ENCODE measurements around the gene SFR1. TPM values are rescaled to one million over a fixed set of nuclear protein-coding genes. Genes with fewer than 3 reads are reported as not detected.

SFR1 gene
- total and polyA plus RNA-seq, 7 donors = 6.1 to 13.9 (median 7.2) TPM

DNA sequence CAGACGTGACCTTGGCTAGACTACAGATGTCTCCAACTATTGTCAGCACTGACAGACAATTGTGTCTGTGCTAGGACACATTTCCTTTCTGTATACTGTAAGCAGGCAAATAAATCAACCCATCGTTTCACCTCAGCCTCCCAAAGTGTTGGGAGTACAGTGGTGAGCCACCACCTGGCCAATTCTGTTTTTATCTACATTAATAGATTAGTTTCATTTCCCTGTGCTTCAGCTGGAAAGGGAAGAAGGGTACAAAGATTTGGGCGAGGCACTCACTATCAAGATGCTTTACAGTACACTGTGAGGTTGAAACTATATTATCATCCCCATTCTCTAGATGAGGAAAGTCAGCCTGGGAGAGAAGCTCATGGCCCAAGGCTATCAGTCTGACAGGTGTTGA is 21.9 kb downstream of the SFR1 start:
- Histone ChIP-seq H3K9me3 (no peaks in the 10 kb centered on the region), H3K4me1 (no peaks in the 10 kb centered on the region), H3K27ac (no peak overlapping the region), H3K27me3 (no peaks in the 10 kb centered on the region), H3K4me3 (no peak overlapping the region), H3K36me3 (no peaks in the 10 kb centered on the region)
- no peak for DNase-seq
- TF ChIP-seq POLR2AphosphoS5 (IDR thresholded peaks at IDR 0.05) (no peak), POLR2A (IDR thresholded peaks at IDR 0.05) (no peak), EP300 (IDR thresholded peaks at IDR 0.05) (no peak)
- TF ChIP-seq, protein P1, sequence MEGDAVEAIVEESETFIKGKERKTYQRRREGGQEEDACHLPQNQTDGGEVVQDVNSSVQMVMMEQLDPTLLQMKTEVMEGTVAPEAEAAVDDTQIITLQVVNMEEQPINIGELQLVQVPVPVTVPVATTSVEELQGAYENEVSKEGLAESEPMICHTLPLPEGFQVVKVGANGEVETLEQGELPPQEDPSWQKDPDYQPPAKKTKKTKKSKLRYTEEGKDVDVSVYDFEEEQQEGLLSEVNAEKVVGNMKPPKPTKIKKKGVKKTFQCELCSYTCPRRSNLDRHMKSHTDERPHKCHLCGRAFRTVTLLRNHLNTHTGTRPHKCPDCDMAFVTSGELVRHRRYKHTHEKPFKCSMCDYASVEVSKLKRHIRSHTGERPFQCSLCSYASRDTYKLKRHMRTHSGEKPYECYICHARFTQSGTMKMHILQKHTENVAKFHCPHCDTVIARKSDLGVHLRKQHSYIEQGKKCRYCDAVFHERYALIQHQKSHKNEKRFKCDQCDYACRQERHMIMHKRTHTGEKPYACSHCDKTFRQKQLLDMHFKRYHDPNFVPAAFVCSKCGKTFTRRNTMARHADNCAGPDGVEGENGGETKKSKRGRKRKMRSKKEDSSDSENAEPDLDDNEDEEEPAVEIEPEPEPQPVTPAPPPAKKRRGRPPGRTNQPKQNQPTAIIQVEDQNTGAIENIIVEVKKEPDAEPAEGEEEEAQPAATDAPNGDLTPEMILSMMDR (IDR thresholded peaks at IDR 0.05) = no peak
- 65 to 67% methylated on average over 3 of the region's 3 CpGs for WGBS, 2 donors
- intact Hi-C loops (cut with DNase I) = no loop called here

DNA sequence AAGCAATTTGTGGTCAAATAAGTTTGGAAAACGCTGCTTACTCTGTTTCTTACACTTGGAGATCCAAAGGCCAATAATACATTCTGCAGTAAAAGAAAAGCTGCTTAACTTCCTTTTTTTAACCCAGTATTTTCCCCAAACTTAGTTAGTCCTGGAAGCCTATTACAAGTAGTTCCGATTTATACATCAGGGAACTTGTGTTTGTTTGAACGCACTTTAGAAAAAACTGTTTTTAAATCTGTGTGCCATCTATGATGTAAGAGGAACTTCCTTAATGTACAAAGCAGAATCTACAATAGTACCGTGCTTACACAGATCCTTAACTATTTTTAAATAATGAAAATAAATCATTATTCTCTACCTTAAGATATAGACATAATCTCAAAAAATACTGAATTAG is 23.0 kb downstream of the SFR1 start:
- H3K27me3 ChIP-seq = no peaks in the 10 kb centered on the region
- no peaks in the 10 kb centered on the region for H3K4me1 ChIP-seq
- DNase-seq = no peak
- WGBS, 2 donors = 69 to 82% methylated on average over 4 of the region's 4 CpGs
- TF ChIP-seq POLR2A (IDR thresholded peaks at IDR 0.05) (no peak), EP300 (IDR thresholded peaks at IDR 0.05) (no peak), POLR2AphosphoS5 (IDR thresholded peaks at IDR 0.05) (no peak)
- TF ChIP-seq, protein P1 (IDR thresholded peaks at IDR 0.05) = no peak
- H3K4me3 ChIP-seq = no peak overlapping the region
- no peaks in the 10 kb centered on the region for H3K9me3 ChIP-seq
- H3K27ac ChIP-seq = no peak overlapping the region
- no peaks in the 10 kb centered on the region for H3K36me3 ChIP-seq
- intact Hi-C loops (cut with DNase I) = no loop called here

DNA sequence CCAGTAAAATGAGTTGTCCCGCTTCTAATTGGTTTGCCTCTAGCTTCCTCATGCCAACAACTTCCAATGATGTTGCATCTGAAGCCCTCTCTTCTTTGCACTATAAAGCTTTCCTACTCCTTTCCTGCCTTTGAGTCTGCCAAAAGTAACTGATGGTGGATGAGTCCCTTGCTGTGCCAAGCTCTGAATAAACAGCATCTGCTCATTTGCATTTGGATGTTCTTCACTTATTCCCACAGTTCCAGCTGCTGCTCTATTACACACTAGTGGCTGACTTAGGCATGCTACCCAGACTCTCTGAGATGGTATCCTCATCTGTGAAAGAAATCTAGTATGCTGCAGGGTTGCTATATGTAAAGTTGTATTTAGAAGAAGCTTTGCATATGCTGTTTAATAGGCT is 24.9 kb downstream of the SFR1 start:
- 88 to 90% methylated on average over 1 of the region's 1 CpG for WGBS, 2 donors
- Histone ChIP-seq H3K27me3 (no peaks in the 10 kb centered on the region), H3K27ac (no peak overlapping the region), H3K9me3 (peaks cover 0 to 3% (median 1%) of the 10 kb centered on the region in 4 donors), H3K4me3 (no peak overlapping the region), H3K4me1 (no peaks in the 10 kb centered on the region), H3K36me3 (no peaks in the 10 kb centered on the region)
- DNase-seq = no peak
- TF ChIP-seq POLR2A (IDR thresholded peaks at IDR 0.05) (no peak), POLR2AphosphoS5 (IDR thresholded peaks at IDR 0.05) (no peak)
- intact Hi-C loops (cut with DNase I) = no loop called here

DNA sequence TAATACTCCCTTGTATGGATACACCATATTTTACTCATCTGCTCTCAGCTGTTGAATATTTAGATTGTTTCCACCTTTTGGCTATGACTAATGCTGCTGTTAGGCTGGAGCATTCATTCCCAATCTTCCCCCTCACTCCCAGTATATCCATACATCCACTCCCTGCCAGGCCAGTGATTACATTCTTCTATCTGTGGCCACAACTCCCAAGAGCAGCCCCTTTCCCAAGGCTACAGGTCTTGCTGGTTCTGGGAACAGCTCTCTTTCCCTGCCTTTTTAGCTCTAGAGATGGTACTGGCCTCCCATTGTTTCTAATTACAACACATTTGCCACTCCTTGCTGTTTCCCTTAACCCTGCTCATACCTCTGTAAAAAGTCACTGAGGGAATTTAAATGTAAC is 28.2 kb downstream of the SFR1 start:
- DNase-seq = no peak
- no peak for TF ChIP-seq POLR2A (IDR thresholded peaks at IDR 0.05)
- TF ChIP-seq, protein P1 (IDR thresholded peaks at IDR 0.05) = no peak
- TF ChIP-seq POLR2AphosphoS5 (IDR thresholded peaks at IDR 0.05) = no peak
- TF ChIP-seq EP300 (IDR thresholded peaks at IDR 0.05) = no peak

DNA sequence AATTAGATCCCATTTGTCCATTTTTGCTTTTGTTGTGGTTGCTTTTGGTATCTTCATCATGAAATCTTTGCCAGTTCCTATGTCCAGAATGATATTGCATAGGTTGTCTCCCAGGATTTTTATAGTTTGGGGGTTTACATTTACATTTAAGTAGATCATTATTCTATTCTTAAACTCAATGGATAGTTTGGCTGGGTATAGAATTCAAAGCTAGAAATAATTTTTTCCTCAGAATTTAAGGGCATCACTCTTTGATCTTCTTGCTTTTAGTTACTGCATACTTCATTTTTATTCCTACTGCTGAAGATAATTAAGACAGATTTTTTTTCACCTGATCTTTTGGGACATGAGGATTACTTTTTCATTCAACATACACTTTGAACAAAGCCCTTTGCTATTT is 29.8 kb downstream of the SFR1 start:
- no peaks in the 10 kb centered on the region for H3K36me3 ChIP-seq
- TF ChIP-seq, protein P1 (IDR thresholded peaks at IDR 0.05) = no peak
- H3K27me3 ChIP-seq = peaks cover 0 to 15% (median 3%) of the 10 kb centered on the region in 3 donors
- H3K4me3 ChIP-seq = no peak overlapping the region
- DNase-seq = no peak
- no peaks in the 10 kb centered on the region for H3K4me1 ChIP-seq
- intact Hi-C loops (cut with DNase I) = no loop called here
- no peak overlapping the region for H3K27ac ChIP-seq
- H3K9me3 ChIP-seq = peaks cover 0 to 6% (median 3%) of the 10 kb centered on the region in 4 donors

More for the DNA sequence above, 28.2 kb downstream of the SFR1 start:
- Histone ChIP-seq H3K4me1 (no peaks in the 10 kb centered on the region), H3K9me3 (peaks cover 0 to 6% (median 3%) of the 10 kb centered on the region in 4 donors), H3K4me3 (no peak overlapping the region), H3K27ac (no peak overlapping the region), H3K27me3 (peaks cover 0 to 12% (median 3%) of the 10 kb centered on the region in 3 donors), H3K36me3 (no peaks in the 10 kb centered on the region)
- intact Hi-C loops (cut with DNase I) = no loop called here
